Epithelial cell of esophagus (primary cell): Measurements from ENCODE around the gene TEKT4.
A peak's percentile ranks its signal among the peaks of the same experiment; 100 is the strongest.
"Not testable (repeated sequence)": the region's sequence is repeated elsewhere in the genome, so short reads cannot be mapped to it uniquely, and the experiment has no call there.

ENCODE experiments used
- DNase-seq: peaks from one replicate; pipeline ENCODE4 v3.0.0; 2010; ENCODE audit warnings: low read depth
- H3K4me3 ChIP-seq: 2 replicates; pipeline ENCODE4 v1.5.1; 2011; ENCODE audit warnings: mild to moderate bottlenecking, low read length, control low read depth
- TF ChIP-seq, protein P1 (sequence below): IDR thresholded peaks from 2 replicates; pipeline ENCODE4 v1.5.1; 2011; ENCODE audit warnings: low read depth, mild to moderate bottlenecking, low read length, control low read depth, inconsistent platforms; ENCODE audit not compliant: insufficient read depth; ENCODE audit errors: missing control alignments

TEKT4 gene, protein sequence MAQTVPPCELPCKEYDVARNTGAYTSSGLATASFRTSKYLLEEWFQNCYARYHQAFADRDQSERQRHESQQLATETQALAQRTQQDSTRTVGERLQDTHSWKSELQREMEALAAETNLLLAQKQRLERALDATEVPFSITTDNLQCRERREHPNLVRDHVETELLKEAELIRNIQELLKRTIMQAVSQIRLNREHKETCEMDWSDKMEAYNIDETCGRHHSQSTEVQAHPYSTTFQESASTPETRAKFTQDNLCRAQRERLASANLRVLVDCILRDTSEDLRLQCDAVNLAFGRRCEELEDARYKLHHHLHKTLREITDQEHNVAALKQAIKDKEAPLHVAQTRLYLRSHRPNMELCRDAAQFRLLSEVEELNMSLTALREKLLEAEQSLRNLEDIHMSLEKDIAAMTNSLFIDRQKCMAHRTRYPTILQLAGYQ

DNA sequence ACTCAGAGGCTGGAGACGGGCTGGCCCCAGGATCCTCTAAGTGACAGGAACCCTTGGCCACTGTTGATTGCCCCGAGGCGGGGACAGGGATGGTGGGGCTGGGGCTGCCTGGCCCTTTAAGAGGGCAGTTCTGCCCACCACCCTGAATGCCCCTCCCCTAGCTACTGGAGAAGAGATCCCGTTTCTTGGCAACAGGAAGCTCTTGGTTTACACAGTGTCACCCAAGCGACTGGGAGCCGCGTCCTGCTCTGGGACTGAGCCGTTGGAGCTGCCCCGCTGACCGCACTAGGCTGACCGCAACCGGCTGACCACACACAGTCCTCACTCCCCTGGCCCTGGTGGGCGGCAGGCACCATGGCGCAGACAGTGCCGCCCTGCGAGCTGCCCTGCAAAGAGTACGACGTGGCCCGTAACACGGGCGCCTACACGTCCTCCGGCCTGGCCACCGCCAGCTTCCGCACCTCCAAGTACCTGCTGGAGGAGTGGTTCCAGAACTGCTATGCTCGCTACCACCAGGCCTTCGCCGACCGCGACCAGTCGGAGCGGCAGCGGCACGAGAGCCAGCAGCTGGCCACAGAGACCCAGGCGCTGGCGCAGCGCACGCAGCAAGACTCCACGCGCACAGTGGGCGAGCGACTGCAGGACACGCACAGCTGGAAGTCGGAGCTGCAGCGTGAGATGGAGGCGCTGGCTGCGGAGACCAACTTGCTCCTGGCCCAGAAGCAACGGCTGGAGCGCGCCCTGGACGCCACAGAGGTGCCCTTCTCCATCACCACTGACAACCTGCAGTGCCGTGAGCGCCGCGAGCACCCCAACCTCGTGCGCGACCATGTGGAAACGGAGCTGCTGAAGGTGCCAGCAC, at the start of gene TEKT4:
TSS of gene TEKT4 (plus strand) at position 205 of the 862 bp plus-strand sequence. CDS start at position 355, 150 bp downstream.
- no peak within 1 kb of the TSS for H3K4me3 ChIP-seq
- TF ChIP-seq, protein P1, sequence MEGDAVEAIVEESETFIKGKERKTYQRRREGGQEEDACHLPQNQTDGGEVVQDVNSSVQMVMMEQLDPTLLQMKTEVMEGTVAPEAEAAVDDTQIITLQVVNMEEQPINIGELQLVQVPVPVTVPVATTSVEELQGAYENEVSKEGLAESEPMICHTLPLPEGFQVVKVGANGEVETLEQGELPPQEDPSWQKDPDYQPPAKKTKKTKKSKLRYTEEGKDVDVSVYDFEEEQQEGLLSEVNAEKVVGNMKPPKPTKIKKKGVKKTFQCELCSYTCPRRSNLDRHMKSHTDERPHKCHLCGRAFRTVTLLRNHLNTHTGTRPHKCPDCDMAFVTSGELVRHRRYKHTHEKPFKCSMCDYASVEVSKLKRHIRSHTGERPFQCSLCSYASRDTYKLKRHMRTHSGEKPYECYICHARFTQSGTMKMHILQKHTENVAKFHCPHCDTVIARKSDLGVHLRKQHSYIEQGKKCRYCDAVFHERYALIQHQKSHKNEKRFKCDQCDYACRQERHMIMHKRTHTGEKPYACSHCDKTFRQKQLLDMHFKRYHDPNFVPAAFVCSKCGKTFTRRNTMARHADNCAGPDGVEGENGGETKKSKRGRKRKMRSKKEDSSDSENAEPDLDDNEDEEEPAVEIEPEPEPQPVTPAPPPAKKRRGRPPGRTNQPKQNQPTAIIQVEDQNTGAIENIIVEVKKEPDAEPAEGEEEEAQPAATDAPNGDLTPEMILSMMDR: no peak
- DNase-seq: no peak

DNA sequence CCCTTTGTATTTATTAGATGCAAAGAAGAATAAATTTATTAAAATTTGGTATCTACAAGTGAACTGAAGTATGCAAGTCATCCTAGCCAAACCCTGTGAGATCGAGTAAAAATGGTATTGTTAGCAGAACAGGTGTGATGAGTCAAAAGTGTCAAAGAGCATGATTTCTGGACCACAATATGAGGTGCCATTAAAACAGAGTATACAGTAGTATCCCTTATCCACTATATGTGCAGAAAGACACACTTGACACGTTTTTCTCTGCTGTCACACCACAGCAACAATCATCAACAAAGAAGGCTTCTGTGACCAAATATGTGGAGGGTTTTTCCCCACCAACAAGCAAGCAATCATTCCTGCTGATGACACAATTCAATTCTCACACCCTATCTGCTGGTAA, 32.0 kb upstream of the TEKT4 start:
- H3K4me3 ChIP-seq, DNase-seq: not testable (repeated sequence)

DNA sequence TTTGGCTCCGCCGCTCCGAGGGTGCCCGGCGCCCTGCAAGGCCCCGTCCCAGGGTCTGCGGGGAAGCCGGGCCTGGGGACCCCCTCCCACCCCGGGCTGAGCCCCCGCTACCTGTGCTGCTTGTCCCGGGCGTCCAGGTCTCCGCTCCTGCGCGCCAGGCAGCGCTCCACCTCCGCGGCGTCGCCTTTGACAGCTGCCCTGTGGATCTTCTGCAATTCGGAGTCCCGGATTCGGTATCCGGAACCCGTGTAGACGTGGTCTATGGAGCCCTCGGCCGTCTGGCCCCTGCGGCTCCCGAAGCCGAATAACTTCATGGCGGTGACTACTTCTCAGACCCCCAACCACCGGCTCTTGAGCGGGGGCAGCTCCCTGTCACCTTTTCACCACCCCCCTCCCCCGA, 14.4 kb upstream of the TEKT4 start:
- H3K4me3 ChIP-seq: peak overlapping the region; percentile 5
- DNase-seq: not testable (repeated sequence)

DNA sequence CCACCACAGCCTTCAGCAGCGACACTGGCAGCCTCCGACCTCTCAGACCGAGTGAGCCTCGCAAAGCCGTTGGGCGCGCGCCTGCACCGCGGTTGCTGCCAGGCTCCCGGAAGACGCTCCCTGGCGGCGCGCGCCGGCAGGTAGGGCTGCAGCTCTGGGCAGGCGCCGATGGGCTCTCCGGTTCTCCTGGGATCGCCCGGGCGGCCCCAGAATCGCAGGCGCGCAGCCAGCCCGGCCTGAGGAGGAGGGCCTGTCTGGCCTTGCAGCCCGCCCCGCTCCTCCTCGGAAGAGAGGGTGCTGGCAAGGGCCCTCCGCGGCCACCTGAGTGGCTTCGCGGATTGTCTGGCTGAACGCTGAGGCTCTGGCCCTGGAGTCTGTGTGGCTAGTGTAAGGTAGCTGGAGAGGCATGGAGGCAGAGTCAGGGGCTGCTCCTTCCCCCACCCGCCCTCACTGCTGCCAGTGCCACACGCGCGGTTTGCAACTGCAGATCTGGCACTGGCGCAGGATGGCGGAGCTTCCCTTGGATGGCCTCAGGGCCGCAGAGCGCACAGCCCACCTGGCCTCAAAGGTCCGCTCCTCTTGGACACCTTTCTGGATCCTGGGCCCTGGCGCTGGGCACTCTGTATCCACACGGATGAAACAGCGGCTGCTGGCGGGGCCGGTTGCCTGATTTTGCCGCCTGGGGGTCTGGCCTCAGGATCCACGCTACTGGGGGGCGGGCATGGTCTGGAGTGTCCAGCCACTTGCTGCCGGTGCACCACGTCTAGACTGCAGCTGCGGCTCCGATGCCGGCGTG, 13.7 kb upstream of the TEKT4 start:
- DNase-seq: peak; percentile 50
- H3K4me3 ChIP-seq: not testable (repeated sequence)

DNA sequence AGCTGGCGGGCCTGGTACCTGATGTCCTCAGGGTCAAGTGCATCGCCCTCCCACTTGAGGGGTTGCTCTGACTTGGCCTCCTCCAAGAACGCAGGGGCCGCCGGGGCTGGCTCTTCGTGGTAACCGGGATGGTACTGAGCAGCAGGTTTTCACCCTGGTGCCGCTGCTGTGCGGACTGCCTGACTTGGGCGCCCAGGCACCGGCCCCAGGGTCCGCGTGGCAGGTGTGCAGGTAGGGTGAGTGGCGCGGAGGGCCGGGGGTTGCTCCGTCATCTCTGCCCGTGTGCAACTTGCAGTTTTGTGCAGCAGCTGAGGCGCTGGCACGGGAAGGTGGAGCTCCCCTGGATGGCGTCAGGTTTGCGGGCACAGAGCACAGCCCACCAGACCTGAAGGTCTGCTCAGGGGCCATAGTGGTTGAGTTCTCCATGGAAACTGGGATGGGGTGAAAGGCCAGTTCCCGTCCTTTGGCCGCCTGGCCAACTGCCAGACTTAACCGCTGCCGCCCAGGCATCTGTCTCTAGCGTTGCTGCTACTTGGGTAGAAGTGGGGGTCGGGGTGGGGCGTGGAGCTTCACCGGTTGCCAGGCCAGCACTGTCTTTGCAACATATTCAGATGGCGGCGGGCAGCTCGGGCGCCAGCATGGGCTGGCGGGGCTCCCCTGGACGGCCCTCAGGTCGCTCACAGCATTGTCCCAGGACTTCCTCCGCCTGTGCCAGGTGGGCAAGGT, 12.9 kb upstream of the TEKT4 start:
- not testable (repeated sequence) for H3K4me3 ChIP-seq, DNase-seq

DNA sequence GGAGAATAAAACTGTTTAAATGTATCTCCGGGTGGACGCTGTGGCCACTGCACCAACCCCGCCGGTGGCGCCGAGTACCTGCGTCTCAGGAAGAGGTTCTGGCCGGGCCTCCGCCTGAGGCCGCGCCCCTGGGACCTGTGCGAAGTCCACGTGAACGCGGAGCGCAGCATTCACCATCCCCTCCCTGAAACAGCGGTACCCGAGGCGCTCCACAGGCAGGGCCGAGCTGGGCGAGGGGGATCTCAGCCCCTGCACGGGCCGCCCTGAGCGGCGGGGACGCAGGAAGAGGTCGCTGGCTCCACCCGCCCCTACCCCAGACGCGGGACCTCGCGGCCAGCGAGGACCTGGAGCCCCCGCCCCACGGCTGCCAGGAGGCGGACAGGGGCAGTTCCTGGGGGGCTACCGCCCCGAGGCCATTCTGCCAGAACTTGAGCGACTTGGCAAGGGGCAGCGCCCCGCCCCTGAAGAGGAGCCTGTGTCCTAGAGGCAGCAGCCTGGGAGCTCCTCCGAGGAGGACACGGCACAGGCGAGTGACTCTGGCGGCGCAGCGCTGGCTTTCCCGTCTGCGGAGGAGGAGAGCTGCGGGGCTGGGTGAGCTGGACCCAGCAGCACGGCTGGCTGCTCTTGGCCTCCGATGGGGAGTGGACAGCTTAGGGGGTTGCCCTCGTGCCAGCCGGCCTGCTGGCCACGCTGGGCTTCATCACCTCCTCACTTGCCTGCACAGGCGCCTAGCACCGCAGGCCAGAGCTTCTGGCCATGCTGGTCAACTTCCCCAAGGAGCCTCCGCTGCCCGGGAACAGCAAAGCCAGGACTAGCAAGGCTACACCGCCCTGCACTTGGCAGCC, 9.7 kb upstream of the TEKT4 start:
- no peak for DNase-seq
- H3K4me3 ChIP-seq: no peak overlapping the region
- TF ChIP-seq, protein P1: no peak

DNA sequence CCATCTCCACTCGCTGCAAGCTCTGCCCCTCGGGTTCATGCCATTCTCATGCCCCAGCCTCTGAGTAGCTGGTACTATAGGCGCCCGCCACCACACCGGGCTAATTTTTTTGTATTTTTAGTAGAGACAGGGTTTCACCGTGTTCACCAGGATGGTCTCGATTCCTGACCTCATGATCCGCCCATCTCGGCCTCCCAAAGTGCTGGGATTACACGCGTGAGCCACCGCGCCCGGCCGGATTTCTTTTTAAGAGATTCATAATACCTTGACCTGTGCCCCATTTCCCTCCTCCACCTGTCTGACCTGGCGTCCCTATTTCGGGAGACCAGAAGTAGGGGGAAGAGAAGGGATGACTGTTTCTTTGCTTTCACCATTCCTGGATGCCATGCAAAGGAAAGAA, 8.3 kb upstream of the TEKT4 start:
- not testable (repeated sequence) for H3K4me3 ChIP-seq

DNA sequence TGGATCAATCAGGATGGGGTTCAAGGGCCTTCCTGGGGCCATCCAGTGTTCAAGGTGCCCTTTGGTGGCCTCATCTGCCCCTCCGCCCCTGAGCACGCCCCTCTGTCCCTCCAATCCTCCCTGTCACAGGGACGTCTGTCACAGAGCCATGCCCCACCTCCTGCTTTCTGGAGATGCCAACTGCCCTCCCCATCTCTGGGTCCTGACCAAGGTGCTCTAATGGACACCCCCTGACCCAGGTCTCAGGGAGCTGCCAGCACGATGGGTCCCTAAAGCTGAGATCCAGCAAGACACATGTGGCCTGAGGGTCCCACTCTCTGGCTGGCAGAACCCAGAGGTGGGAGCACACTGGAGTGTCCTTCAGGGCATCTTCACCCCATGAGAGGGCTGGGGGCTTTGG, 2.1 kb upstream of the TEKT4 start:
- no peak for DNase-seq
- TF ChIP-seq, protein P1: no peak
- H3K4me3 ChIP-seq: no peak overlapping the region

More for the DNA sequence above, 8.3 kb upstream of the TEKT4 start:
- not testable (repeated sequence) for DNase-seq
